ENCODE measurements around the gene RHBDD1.

DNA sequence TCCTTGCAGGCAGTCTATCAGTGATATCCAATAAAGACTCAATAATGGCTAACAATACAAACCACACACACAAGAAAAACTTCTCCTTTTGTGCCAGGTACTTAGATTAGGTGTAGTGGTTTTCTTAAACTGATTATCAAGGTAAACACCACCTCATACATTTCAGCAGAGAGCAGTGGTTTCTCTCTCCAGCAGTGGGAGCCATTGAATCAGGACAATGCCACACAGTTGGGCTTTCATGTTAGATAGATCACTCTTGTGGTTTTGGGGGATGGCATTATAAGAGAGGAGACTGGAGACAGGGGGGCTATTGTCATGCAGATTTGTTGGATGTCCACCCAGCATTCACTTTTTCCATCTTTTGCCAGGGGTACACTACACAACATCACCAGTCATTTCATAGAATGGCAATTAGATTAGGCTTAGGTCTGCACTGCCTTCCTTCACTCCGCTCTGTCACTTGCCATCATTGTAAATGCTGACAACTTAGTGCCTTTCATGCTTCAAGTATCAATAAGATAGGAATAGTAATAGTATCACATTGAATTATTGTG lies 22.6 kb upstream of the RHBDD1 start:
- TF ChIP-seq POLR2A (IDR thresholded peaks at IDR 0.05), result no peak
- TF ChIP-seq, protein P1, sequence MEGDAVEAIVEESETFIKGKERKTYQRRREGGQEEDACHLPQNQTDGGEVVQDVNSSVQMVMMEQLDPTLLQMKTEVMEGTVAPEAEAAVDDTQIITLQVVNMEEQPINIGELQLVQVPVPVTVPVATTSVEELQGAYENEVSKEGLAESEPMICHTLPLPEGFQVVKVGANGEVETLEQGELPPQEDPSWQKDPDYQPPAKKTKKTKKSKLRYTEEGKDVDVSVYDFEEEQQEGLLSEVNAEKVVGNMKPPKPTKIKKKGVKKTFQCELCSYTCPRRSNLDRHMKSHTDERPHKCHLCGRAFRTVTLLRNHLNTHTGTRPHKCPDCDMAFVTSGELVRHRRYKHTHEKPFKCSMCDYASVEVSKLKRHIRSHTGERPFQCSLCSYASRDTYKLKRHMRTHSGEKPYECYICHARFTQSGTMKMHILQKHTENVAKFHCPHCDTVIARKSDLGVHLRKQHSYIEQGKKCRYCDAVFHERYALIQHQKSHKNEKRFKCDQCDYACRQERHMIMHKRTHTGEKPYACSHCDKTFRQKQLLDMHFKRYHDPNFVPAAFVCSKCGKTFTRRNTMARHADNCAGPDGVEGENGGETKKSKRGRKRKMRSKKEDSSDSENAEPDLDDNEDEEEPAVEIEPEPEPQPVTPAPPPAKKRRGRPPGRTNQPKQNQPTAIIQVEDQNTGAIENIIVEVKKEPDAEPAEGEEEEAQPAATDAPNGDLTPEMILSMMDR (IDR thresholded peaks at IDR 0.05), result no peak

All from breast epithelium (tissue), 3 donors.